ENCODE measurements around the gene GREB1. TPM values are rescaled to one million over a fixed set of nuclear protein-coding genes. Genes with fewer than 3 reads are reported as not detected.

GREB1 gene
- total RNA-seq, 2 donors from 2014 or later = 3.1 to 7.6 TPM

DNA sequence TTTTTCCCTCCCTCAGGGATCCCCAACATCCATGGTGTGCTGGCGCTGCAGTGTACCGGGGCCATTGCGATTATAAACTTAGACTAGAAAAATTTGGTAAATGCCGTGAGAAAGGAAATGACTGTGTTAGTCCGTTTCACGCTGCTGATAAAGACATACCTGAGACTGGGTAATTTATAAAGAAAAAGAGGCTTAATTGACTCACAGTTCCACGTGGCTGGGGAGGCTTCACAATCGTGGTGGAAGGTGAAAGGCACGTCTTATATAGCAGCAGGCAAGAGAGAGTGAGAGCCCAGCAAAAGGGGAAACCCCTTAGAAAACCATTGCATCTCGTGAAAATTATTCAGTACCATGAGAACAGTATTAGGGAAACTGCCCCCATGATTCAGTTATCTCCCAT is 91.8 kb downstream of the GREB1 start:
- peaks cover 5 to 6% of the 10 kb centered on the region in 2 donors for H3K9me3 ChIP-seq
- no peak overlapping the region for H3K27ac ChIP-seq
- TF ChIP-seq, protein P1, sequence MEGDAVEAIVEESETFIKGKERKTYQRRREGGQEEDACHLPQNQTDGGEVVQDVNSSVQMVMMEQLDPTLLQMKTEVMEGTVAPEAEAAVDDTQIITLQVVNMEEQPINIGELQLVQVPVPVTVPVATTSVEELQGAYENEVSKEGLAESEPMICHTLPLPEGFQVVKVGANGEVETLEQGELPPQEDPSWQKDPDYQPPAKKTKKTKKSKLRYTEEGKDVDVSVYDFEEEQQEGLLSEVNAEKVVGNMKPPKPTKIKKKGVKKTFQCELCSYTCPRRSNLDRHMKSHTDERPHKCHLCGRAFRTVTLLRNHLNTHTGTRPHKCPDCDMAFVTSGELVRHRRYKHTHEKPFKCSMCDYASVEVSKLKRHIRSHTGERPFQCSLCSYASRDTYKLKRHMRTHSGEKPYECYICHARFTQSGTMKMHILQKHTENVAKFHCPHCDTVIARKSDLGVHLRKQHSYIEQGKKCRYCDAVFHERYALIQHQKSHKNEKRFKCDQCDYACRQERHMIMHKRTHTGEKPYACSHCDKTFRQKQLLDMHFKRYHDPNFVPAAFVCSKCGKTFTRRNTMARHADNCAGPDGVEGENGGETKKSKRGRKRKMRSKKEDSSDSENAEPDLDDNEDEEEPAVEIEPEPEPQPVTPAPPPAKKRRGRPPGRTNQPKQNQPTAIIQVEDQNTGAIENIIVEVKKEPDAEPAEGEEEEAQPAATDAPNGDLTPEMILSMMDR (IDR thresholded peaks at IDR 0.05) = no peak
- DNase-seq (ENCODE audit: low spot score) = no peak
- H3K36me3 ChIP-seq = peaks cover 12% of the 10 kb centered on the region
- H3K4me3 ChIP-seq = no peak overlapping the region
- no peaks in the 10 kb centered on the region for H3K4me1 ChIP-seq
- H3K27me3 ChIP-seq = no peaks in the 10 kb centered on the region

DNA sequence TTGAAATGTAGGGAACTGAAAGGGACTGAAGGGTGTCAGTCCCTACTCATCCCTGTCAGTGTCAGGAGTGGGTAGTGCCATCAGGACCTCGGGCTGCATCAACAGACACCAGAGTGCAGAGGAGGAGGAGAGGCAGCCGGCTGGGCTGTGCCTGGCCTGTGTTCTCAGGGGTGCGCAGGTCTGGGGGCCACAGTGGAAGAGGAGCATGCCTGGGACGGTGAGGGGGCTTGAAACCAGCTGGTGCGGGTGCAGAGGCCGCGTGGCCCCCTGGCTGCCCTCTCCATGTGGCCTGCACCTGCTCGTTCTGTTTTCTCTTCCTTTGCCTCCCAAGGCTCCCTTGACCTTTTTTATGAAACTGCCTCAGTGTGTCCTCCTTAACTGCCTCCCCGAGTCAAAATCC is 94.8 kb downstream of the GREB1 start:
- Histone ChIP-seq H3K27ac (no peak overlapping the region), H3K4me3 (no peak overlapping the region), H3K27me3 (no peaks in the 10 kb centered on the region), H3K36me3 (peaks cover 14% of the 10 kb centered on the region), H3K4me1 (no peaks in the 10 kb centered on the region), H3K9me3 (peaks cover 5 to 6% of the 10 kb centered on the region in 2 donors)
- TF ChIP-seq, protein P1 (IDR thresholded peaks at IDR 0.05) = no peak
- DNase-seq (ENCODE audit: low spot score) = no peak

DNA sequence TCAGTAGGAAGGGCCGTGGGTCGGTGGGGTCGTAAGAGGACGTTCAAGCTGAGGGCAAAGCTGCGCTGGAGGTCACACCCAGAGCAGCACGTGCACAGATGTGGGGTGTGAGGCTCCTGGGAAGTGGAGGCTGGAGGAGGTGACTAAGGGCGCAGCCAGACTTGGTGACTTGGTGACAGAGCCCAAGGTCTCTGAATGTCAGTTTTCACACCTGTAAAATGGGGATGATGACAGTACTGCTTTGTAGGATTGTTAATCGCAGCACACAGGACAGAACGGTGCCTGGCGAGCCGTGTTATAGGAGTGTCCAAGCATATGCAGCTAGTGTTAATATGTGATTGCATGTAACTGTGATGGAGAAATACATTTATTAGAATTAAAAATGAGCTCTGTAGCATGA is 95.4 kb downstream of the GREB1 start:
- no peaks in the 10 kb centered on the region for H3K4me1 ChIP-seq
- H3K4me3 ChIP-seq = no peak overlapping the region
- TF ChIP-seq, protein P1 (IDR thresholded peaks at IDR 0.05) = no peak
- peaks cover 20% of the 10 kb centered on the region for H3K36me3 ChIP-seq
- no peak overlapping the region for H3K27ac ChIP-seq
- H3K9me3 ChIP-seq = peaks cover 5 to 6% of the 10 kb centered on the region in 2 donors
- H3K27me3 ChIP-seq = no peaks in the 10 kb centered on the region
- DNase-seq (ENCODE audit: low spot score) = no peak

DNA sequence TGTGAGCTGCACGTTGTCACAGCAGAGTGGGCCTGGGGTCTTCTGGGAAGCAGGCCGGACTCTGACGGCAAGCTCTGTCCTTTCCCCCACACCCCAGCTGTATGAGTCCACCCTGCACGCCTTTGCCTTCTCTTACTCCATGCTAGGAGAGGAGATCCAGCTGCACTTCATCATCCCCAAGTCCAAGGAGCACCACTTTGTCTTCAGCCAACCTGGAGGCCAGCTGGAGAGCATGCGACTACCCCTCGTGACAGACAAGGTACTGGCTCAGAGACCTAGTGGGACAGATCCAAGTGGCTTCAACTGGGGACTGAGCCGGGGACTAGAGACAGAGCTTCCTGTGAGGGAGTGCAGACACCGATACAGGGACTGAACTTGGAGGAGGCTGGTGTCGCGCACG is 96.0 kb downstream of the GREB1 start:
- Histone ChIP-seq H3K27ac (no peak overlapping the region), H3K36me3 (peaks cover 22% of the 10 kb centered on the region), H3K4me1 (no peaks in the 10 kb centered on the region), H3K4me3 (no peak overlapping the region), H3K27me3 (no peaks in the 10 kb centered on the region), H3K9me3 (peaks cover 5 to 6% of the 10 kb centered on the region in 2 donors)
- TF ChIP-seq, protein P1 (IDR thresholded peaks at IDR 0.05) = no peak
- no peak for DNase-seq (ENCODE audit: low spot score)

DNA sequence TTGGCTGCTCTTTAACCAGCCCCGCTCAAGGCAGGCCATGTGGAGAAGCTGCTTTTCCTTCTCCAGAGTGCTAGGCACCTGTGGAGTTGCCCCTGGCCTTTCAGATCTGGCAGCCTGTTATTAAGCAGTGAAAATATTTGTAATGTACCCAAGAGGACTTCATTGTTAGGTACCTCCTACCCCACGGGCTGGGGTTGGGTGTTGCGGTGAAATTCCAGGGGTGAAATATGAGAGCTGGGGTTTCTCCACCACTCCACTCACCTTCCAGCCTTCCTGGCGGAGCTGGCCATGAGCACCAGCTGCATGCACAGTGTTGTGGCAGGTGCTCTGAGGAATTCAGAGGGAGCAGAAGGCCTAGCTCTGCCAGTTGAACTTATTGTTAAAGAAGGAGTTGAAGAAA is 97.0 kb downstream of the GREB1 start:
- Histone ChIP-seq H3K9me3 (peaks cover 5 to 6% of the 10 kb centered on the region in 2 donors), H3K27ac (no peak overlapping the region), H3K36me3 (peaks cover 22% of the 10 kb centered on the region), H3K27me3 (no peaks in the 10 kb centered on the region), H3K4me3 (no peak overlapping the region), H3K4me1 (no peaks in the 10 kb centered on the region)
- DNase-seq (ENCODE audit: low spot score) = no peak
- TF ChIP-seq, protein P1 (IDR thresholded peaks at IDR 0.05) = no peak

DNA sequence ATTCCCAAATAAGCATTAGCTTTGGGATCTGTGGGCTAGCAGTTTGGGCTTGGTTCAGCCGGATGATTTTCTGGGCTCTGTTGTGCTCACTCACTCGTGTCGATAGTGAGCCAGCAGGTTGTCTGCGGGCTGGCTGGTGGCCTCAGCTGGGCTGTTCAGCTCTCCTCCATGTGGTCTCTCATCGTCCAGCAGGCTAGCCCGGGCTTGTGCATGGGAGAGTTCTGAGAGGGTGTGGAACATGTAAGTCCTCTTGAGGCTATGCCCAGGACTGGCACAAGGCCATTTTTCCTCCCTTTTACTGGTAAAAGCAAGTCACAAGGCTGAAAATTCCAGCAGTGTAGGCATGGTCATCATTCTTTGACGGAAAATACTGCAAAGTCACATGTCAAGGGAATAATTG is 97.6 kb downstream of the GREB1 start:
- no peaks in the 10 kb centered on the region for H3K4me1 ChIP-seq
- no peaks in the 10 kb centered on the region for H3K27me3 ChIP-seq
- H3K4me3 ChIP-seq = no peak overlapping the region
- H3K9me3 ChIP-seq = peaks cover 5 to 6% of the 10 kb centered on the region in 2 donors
- H3K27ac ChIP-seq = no peak overlapping the region
- no peak for DNase-seq (ENCODE audit: low spot score)
- H3K36me3 ChIP-seq = peaks cover 22% of the 10 kb centered on the region
- TF ChIP-seq, protein P1 (IDR thresholded peaks at IDR 0.05) = no peak
